ENCODE data around the gene ARHGAP9. TPM values are rescaled to one million over a fixed set of nuclear protein-coding genes. Genes with fewer than 3 reads are reported as not detected.
"Not testable (repeated sequence)": the region's sequence is repeated elsewhere in the genome, so short reads cannot be mapped to it uniquely, and the experiment has no call there.

ARHGAP9 gene
- total RNA-seq, 2 donors from 2014 or later = 3.4 to 4.2 TPM

GRCh38 chr12:57511161-57511560 is 31.5 kb upstream of the ARHGAP9 start:
- Histone ChIP-seq H3K4me3 (no peak overlapping the region), H3K4me1 (no peaks in the 10 kb centered on the region), H3K27me3 (no peaks in the 10 kb centered on the region), H3K36me3 (peaks cover 56% of the 10 kb centered on the region), H3K27ac (no peak overlapping the region), H3K9me3 (no peaks in the 10 kb centered on the region)
- DNase-seq (ENCODE audit: low spot score) = no peak
- no peak for TF ChIP-seq CTCF (IDR thresholded peaks at IDR 0.05)

- H3K4me1 ChIP-seq; DNase-seq (ENCODE audit: low spot score); H3K4me3 ChIP-seq; H3K27me3 ChIP-seq; H3K9me3 ChIP-seq; H3K27ac ChIP-seq: not testable (repeated sequence)
- peaks cover 54% of the 10 kb centered on the region for H3K36me3 ChIP-seq
These were observed 28.1 kb upstream of the ARHGAP9 start for GRCh38 chr12:57507796-57508195.

- H3K27ac ChIP-seq; H3K9me3 ChIP-seq; H3K4me3 ChIP-seq; H3K4me1 ChIP-seq; DNase-seq (ENCODE audit: low spot score); H3K27me3 ChIP-seq: not testable (repeated sequence)
- H3K36me3 ChIP-seq = peaks cover 49% of the 10 kb centered on the region
These were observed 26.9 kb upstream of the ARHGAP9 start for GRCh38 chr12:57506541-57506940.

- peaks cover 74% of the 10 kb centered on the region for H3K36me3 ChIP-seq
- H3K4me1 ChIP-seq; H3K27me3 ChIP-seq; H3K4me3 ChIP-seq; H3K9me3 ChIP-seq; DNase-seq (ENCODE audit: low spot score); H3K27ac ChIP-seq: not testable (repeated sequence)
These were observed 22.8 kb upstream of the ARHGAP9 start for GRCh38 chr12:57502311-57502969.

- peaks cover 66% of the 10 kb centered on the region for H3K36me3 ChIP-seq
- H3K9me3 ChIP-seq = no peaks in the 10 kb centered on the region
- no peak for TF ChIP-seq CTCF (IDR thresholded peaks at IDR 0.05)
- H3K27me3 ChIP-seq = no peaks in the 10 kb centered on the region
- H3K27ac ChIP-seq = no peak overlapping the region
- no peaks in the 10 kb centered on the region for H3K4me1 ChIP-seq
- no peak for DNase-seq (ENCODE audit: low spot score)
- no peak overlapping the region for H3K4me3 ChIP-seq
These were observed 20.5 kb upstream of the ARHGAP9 start for GRCh38 chr12:57500213-57500612.

- no peak for DNase-seq (ENCODE audit: low spot score)
- H3K27me3 ChIP-seq = no peaks in the 10 kb centered on the region
These were observed 18.9 kb upstream of the ARHGAP9 start for GRCh38 chr12:57498571-57498970.

GRCh38 chr12:57498132-57498502 is 18.5 kb upstream of the ARHGAP9 start:
- Histone ChIP-seq H3K27ac (no peak overlapping the region), H3K4me3 (no peak overlapping the region), H3K9me3 (no peaks in the 10 kb centered on the region), H3K36me3 (peaks cover 54% of the 10 kb centered on the region), H3K4me1 (no peaks in the 10 kb centered on the region), H3K27me3 (no peaks in the 10 kb centered on the region)
- DNase-seq (ENCODE audit: low spot score) = no peak
- TF ChIP-seq CTCF (IDR thresholded peaks at IDR 0.05) = no peak

More at GRCh38 chr12:57498571-57498970, 18.9 kb upstream of the ARHGAP9 start:
- TF ChIP-seq CTCF (IDR thresholded peaks at IDR 0.05) = no peak
- Histone ChIP-seq H3K9me3 (no peaks in the 10 kb centered on the region), H3K4me1 (no peaks in the 10 kb centered on the region), H3K36me3 (peaks cover 54% of the 10 kb centered on the region), H3K4me3 (no peak overlapping the region), H3K27ac (no peak overlapping the region)
